Liver (tissue), 9 donors: ENCODE measurements around the gene CYB561. TPM values are rescaled to one million over a fixed set of nuclear protein-coding genes. Genes with fewer than 3 reads are reported as not detected.
A peak's percentile ranks its signal among the peaks of the same experiment; 100 is the strongest.

Source experiments
- DNase-seq: peaks from one replicate; pipeline ENCODE4 v3.0.0-alpha.2; 2017; ENCODE audit warnings: low spot score
- H3K27ac ChIP-seq, 2 donors: one replicate each; pipeline ENCODE4 v1.7.0; 2013; ENCODE audit warnings: inconsistent platforms in 2 of 2, low read length in 2 of 2, control low read depth in 1 of 2, low read depth in 1 of 2, mild to moderate bottlenecking in 1 of 2
- H3K27me3 ChIP-seq, 4 donors: one replicate each; pipeline versions ENCODE4 v1.6.1 to v1.7.0; 2013; ENCODE audit warnings: low read length in 3 of 4, inconsistent platforms in 1 of 4, mild to moderate bottlenecking in 1 of 4, moderate library complexity in 1 of 4; ENCODE audit not compliant: control insufficient read depth in 4 of 4, insufficient read depth in 4 of 4
- H3K36me3 ChIP-seq, 4 donors: one replicate each; pipeline versions ENCODE4 v1.6.1 to v1.7.0; 2013; ENCODE audit warnings: low read length in 3 of 4, mild to moderate bottlenecking in 3 of 4, low read depth in 1 of 4, moderate library complexity in 1 of 4; ENCODE audit not compliant: control insufficient read depth in 4 of 4, insufficient read depth in 3 of 4
- H3K4me1 ChIP-seq, 4 donors: one replicate each; pipeline versions ENCODE4 v1.6.1 to v1.7.0; 2013; ENCODE audit warnings: low read length in 3 of 4, mild to moderate bottlenecking in 3 of 4, moderate library complexity in 1 of 4; ENCODE audit not compliant: control insufficient read depth in 4 of 4, insufficient read depth in 4 of 4
- H3K4me3 ChIP-seq, 3 donors: one replicate each; pipeline versions ENCODE4 v1.6.1 to v1.7.0; 2013; ENCODE audit warnings: low read length in 3 of 3, control low read depth in 1 of 3, low read depth in 1 of 3, mild to moderate bottlenecking in 1 of 3
- H3K9ac ChIP-seq, 2 donors: one replicate each; pipeline ENCODE4 v1.7.0; 2013; ENCODE audit warnings: low read length in 2 of 2, mild to moderate bottlenecking in 2 of 2, moderate library complexity in 2 of 2, control low read depth in 1 of 2, low read depth in 1 of 2
- H3K9me3 ChIP-seq, 4 donors: one replicate each; pipeline versions ENCODE4 v1.6.1 to v1.7.0; 2013; ENCODE audit warnings: low read length in 3 of 4; ENCODE audit not compliant: control insufficient read depth in 4 of 4
- ATF3 ChIP-seq: IDR thresholded peaks from 2 replicates; pipeline ENCODE4 v1.6.1; 2016; ENCODE audit warnings: antibody characterized with exemption
- EGR1 ChIP-seq, 2 donors: IDR thresholded peaks; 2 replicates each; pipeline ENCODE4 v1.6.1; 2016 to 2018; ENCODE audit warnings: antibody characterized with exemption in 2 of 2, low read depth in 2 of 2
- FOXA1 ChIP-seq: IDR thresholded peaks from 2 replicates; pipeline ENCODE4 v1.6.1; 2016; ENCODE audit warnings: antibody characterized with exemption
- FOXA2 ChIP-seq: IDR thresholded peaks from 2 replicates; pipeline ENCODE4 v1.6.1; 2016; ENCODE audit warnings: antibody characterized with exemption
- HNF4A ChIP-seq, 2 donors: conservative IDR thresholded peaks; 2 replicates each; pipeline ENCODE4 v1.6.1; 2016; ENCODE audit warnings: antibody characterized with exemption in 2 of 2, mild to moderate bottlenecking in 2 of 2
- HNF4G ChIP-seq: IDR thresholded peaks from 2 replicates; pipeline ENCODE4 v1.6.1; 2016; ENCODE audit warnings: antibody characterized with exemption
- JUND ChIP-seq, 2 donors: IDR thresholded peaks; 2 replicates each; pipeline ENCODE4 v1.6.1; 2016; ENCODE audit warnings: antibody characterized with exemption in 2 of 2
- MAX ChIP-seq: IDR thresholded peaks from 2 replicates; pipeline ENCODE4 v1.6.1; 2016; ENCODE audit warnings: antibody characterized with exemption
- NR2F2 ChIP-seq: IDR thresholded peaks from 2 replicates; pipeline ENCODE4 v1.6.1; 2016; ENCODE audit warnings: antibody characterized with exemption
- RAD21 ChIP-seq, 2 donors: IDR thresholded peaks; 2 replicates each; pipeline ENCODE4 v1.6.1; 2016; ENCODE audit warnings: antibody characterized with exemption in 2 of 2, mild to moderate bottlenecking in 2 of 2
- RXRA ChIP-seq, 2 donors: IDR thresholded peaks; 2 replicates each; pipeline ENCODE4 v1.6.1; 2017 to 2018; ENCODE audit warnings: antibody characterized with exemption in 2 of 2, mild to moderate bottlenecking in 1 of 2
- SP1 ChIP-seq: IDR thresholded peaks from 2 replicates; pipeline ENCODE4 v1.6.1; 2018; ENCODE audit warnings: antibody characterized with exemption, mild to moderate bottlenecking
- TAF1 ChIP-seq: conservative IDR thresholded peaks from 2 replicates; pipeline ENCODE4 v1.6.1; 2016; ENCODE audit warnings: antibody characterized with exemption, mild to moderate bottlenecking
- YY1 ChIP-seq: IDR thresholded peaks from 2 replicates; pipeline ENCODE4 v1.6.1; 2016; ENCODE audit warnings: antibody characterized with exemption, mild to moderate bottlenecking
- ZBTB33 ChIP-seq: IDR thresholded peaks from 2 replicates; pipeline ENCODE4 v1.6.1; 2016; ENCODE audit warnings: antibody characterized with exemption
- whole genome bisulfite sequencing: extraction: QIAGEN DNeasy Blood & Tissue Kit; methylation state at CpG from one replicate; pipeline ENCODE4 v1.1.7; 2013; 5-methylcytosine and 5-hydroxymethylcytosine counted together
- polyA plus RNA-seq, 2 donors: library from polyadenylated mRNA; stranded (reverse) in 1 of 2; unstranded in 1 of 2; fragments of 200-250 nt in 1 of 2; fragments of >200 nt in 1 of 2; fragmentation: Nextera tagmentation in 1 of 2; extraction: Ambion mirVana in 1 of 2; gene quantifications; one replicate each; pipeline versions ENCODE4 v1.2.1 to v1.2.3, GENCODE V29; 2013 to 2015
- total RNA-seq, 2 donors: library from RNA; depleted of rRNA; stranded (reverse); fragments of >200 nt; gene quantifications; one replicate each; pipeline ENCODE4 v1.2.3, GENCODE V29; 2014
- TF ChIP-seq, protein P1 (sequence below): IDR thresholded peaks from 2 replicates; pipeline ENCODE4 v1.6.1; 2016; ENCODE audit warnings: antibody characterized with exemption, mild to moderate bottlenecking
- TF ChIP-seq, protein P2 (sequence below): fragments of 150-350 bp; IDR thresholded peaks from 2 replicates; pipeline ENCODE4 v1.5.1; 2017; ENCODE audit warnings: improper control_type of control experiment, low read depth, low read length; ENCODE audit not compliant: missing input control
- donor health status: healthy.
- donor health status: healthy.
- donor health status: healthy.
- donor health status: healthy.
- donor health status: healthy.

The CYB561 gene
- total and polyA plus RNA-seq, 4 donors: 0.93 to 18.5 (median 12.9) TPM

- H3K27ac ChIP-seq: no peak overlapping the region
These were observed 48.3 kb upstream of the CYB561 start for GRCh38 chr17:63494300-63494928.

GRCh38 chr17:63493411-63493810 lies 47.3 kb upstream of the CYB561 start:
- no peaks in the 10 kb centered on the region for H3K27me3 ChIP-seq
- no peaks in the 10 kb centered on the region for H3K4me1 ChIP-seq
- no peak overlapping the region for H3K27ac ChIP-seq
- WGBS: 98% methylated on average over 9 of the region's 9 CpGs
- no peaks in the 10 kb centered on the region for H3K36me3 ChIP-seq
- no peak overlapping the region for H3K4me3 ChIP-seq
- H3K9ac ChIP-seq: no peak overlapping the region
- DNase-seq: no peak
- TF ChIP-seq FOXA1 (no peak), HNF4G (no peak), EGR1 (IDR thresholded peaks at IDR 0.05; ENCODE audit: low read depth in 2 of 2) (no peak), TAF1 (no peak), YY1 (no peak), NR2F2 (no peak), ATF3 (no peak)
- no peaks in the 10 kb centered on the region for H3K9me3 ChIP-seq

More at GRCh38 chr17:63494300-63494928, 48.3 kb upstream of the CYB561 start:
- H3K36me3 ChIP-seq: no peaks in the 10 kb centered on the region
- no peaks in the 10 kb centered on the region for H3K27me3 ChIP-seq
- no peak overlapping the region for H3K4me3 ChIP-seq
- no peaks in the 10 kb centered on the region for H3K9me3 ChIP-seq
- H3K4me1 ChIP-seq: no peaks in the 10 kb centered on the region
- 83% methylated on average over 12 of the region's 12 CpGs for WGBS
- H3K9ac ChIP-seq: no peak overlapping the region
- DNase-seq: no peak
- peak; percentile 32 to 57 for TF ChIP-seq HNF4A (conservative IDR thresholded peaks at IDR 0.05)
- TF ChIP-seq TAF1: no peak
- no peak for TF ChIP-seq YY1
- no peak for TF ChIP-seq RAD21 (IDR thresholded peaks at IDR 0.05)
- TF ChIP-seq HNF4G: no peak
- no peak for TF ChIP-seq ZBTB33
- no peak for TF ChIP-seq EGR1 (IDR thresholded peaks at IDR 0.05; ENCODE audit: low read depth in 2 of 2)

DNA sequence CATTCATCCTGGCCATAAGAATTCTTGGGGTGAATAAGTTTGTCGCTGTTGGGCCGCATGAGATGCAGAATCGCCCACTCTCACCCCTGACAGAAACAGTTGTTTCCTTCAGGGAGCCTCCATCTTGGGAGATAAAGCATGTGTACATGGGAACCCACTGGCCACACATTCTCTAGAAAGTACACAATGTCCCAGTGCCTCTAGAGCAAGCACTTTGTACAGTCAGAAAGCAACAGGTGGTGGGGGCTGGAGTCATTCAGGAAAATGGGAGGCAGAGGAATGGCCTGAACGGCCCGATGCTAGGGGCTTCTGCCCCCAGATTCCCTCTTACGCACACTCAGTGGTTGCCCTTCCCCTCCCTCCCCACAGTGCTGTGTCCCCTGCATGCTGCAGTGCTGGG lies 46.8 kb upstream of the CYB561 start:
- TF ChIP-seq JUND (IDR thresholded peaks at IDR 0.05): no peak
- TF ChIP-seq TAF1: no peak
- TF ChIP-seq, protein P1, sequence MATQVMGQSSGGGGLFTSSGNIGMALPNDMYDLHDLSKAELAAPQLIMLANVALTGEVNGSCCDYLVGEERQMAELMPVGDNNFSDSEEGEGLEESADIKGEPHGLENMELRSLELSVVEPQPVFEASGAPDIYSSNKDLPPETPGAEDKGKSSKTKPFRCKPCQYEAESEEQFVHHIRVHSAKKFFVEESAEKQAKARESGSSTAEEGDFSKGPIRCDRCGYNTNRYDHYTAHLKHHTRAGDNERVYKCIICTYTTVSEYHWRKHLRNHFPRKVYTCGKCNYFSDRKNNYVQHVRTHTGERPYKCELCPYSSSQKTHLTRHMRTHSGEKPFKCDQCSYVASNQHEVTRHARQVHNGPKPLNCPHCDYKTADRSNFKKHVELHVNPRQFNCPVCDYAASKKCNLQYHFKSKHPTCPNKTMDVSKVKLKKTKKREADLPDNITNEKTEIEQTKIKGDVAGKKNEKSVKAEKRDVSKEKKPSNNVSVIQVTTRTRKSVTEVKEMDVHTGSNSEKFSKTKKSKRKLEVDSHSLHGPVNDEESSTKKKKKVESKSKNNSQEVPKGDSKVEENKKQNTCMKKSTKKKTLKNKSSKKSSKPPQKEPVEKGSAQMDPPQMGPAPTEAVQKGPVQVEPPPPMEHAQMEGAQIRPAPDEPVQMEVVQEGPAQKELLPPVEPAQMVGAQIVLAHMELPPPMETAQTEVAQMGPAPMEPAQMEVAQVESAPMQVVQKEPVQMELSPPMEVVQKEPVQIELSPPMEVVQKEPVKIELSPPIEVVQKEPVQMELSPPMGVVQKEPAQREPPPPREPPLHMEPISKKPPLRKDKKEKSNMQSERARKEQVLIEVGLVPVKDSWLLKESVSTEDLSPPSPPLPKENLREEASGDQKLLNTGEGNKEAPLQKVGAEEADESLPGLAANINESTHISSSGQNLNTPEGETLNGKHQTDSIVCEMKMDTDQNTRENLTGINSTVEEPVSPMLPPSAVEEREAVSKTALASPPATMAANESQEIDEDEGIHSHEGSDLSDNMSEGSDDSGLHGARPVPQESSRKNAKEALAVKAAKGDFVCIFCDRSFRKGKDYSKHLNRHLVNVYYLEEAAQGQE: no peak
- no peak for TF ChIP-seq FOXA1
- TF ChIP-seq YY1: no peak
- no peak for TF ChIP-seq ATF3
- no peak for TF ChIP-seq NR2F2
- TF ChIP-seq FOXA2: no peak
- TF ChIP-seq MAX: no peak
- TF ChIP-seq RAD21 (IDR thresholded peaks at IDR 0.05): no peak
- TF ChIP-seq, protein P2, sequence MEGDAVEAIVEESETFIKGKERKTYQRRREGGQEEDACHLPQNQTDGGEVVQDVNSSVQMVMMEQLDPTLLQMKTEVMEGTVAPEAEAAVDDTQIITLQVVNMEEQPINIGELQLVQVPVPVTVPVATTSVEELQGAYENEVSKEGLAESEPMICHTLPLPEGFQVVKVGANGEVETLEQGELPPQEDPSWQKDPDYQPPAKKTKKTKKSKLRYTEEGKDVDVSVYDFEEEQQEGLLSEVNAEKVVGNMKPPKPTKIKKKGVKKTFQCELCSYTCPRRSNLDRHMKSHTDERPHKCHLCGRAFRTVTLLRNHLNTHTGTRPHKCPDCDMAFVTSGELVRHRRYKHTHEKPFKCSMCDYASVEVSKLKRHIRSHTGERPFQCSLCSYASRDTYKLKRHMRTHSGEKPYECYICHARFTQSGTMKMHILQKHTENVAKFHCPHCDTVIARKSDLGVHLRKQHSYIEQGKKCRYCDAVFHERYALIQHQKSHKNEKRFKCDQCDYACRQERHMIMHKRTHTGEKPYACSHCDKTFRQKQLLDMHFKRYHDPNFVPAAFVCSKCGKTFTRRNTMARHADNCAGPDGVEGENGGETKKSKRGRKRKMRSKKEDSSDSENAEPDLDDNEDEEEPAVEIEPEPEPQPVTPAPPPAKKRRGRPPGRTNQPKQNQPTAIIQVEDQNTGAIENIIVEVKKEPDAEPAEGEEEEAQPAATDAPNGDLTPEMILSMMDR: no peak
- TF ChIP-seq HNF4A (conservative IDR thresholded peaks at IDR 0.05): no peak
- no peak for TF ChIP-seq ZBTB33
- no peak for TF ChIP-seq SP1
- no peak for TF ChIP-seq RXRA (IDR thresholded peaks at IDR 0.05)
- TF ChIP-seq HNF4G: no peak
- no peaks in the 10 kb centered on the region for H3K4me1 ChIP-seq
- H3K9me3 ChIP-seq: no peaks in the 10 kb centered on the region
- no peak overlapping the region for H3K9ac ChIP-seq
- no peaks in the 10 kb centered on the region for H3K27me3 ChIP-seq
- DNase-seq: no peak
- 94% methylated on average over 6 of the region's 6 CpGs for WGBS
- no peaks in the 10 kb centered on the region for H3K36me3 ChIP-seq
- no peak overlapping the region for H3K27ac ChIP-seq
- no peak overlapping the region for H3K4me3 ChIP-seq
